SK-N-SH treated with all-trans-retinoic acid at 6 μM for 48 hours (cell line): ENCODE results near the gene VAC14.

ENCODE experiments used
- ATAC-seq: fragments of 200-7000 bp; cut with Tn5 transposase; 3 replicates; pipeline ENCODE4 v1.9.1; 2020; ENCODE audit warnings: mild to moderate bottlenecking, moderate library complexity
- ARNTL ChIP-seq: fragments of 450-650 bp; formaldehyde crosslinking; IDR thresholded peaks from 2 replicates; pipeline ENCODE4 v1.5.0; 2020; ENCODE audit warnings: low read depth, mild to moderate bottlenecking, moderate library complexity, borderline replicate concordance
- BACH2 ChIP-seq: fragments of 250-450 bp; sonication (Bioruptor Pico); IDR thresholded peaks from 2 replicates; pipeline ENCODE4 v1.9.0; 2021; ENCODE audit warnings: mild to moderate bottlenecking, borderline replicate concordance
- CREB5 ChIP-seq: fragments of 250-450 bp; sonication (Bioruptor Pico); IDR thresholded peaks from 2 replicates; pipeline ENCODE4 v1.5.1; 2020; ENCODE audit warnings: low read depth, mild to moderate bottlenecking, moderate library complexity
- CSDC2 ChIP-seq: fragments of 250-450 bp; sonication (Bioruptor Pico); IDR thresholded peaks from 2 replicates; pipeline ENCODE4 v1.5.0; 2020; ENCODE audit warnings: mild to moderate bottlenecking, moderate library complexity
- ESRRG ChIP-seq: fragments of 250-450 bp; sonication (Bioruptor Pico); IDR thresholded peaks from 2 replicates; pipeline ENCODE4 v1.6.1; 2021; ENCODE audit warnings: mild to moderate bottlenecking
- GLIS3 ChIP-seq: fragments of 250-450 bp; sonication (Bioruptor Pico); IDR thresholded peaks from 2 replicates; pipeline ENCODE4 v1.5.0; 2020; ENCODE audit warnings: mild to moderate bottlenecking, moderate library complexity
- POU6F1 ChIP-seq: fragments of 250-450 bp; sonication (Bioruptor Pico); IDR thresholded peaks from 2 replicates; pipeline ENCODE4 v1.8.0; 2021; ENCODE audit warnings: low read depth, mild to moderate bottlenecking, moderate library complexity, borderline replicate concordance
- PPARA ChIP-seq: fragments of 250-450 bp; sonication (Bioruptor Pico); IDR thresholded peaks from 2 replicates; pipeline ENCODE4 v1.5.0; 2020; ENCODE audit warnings: mild to moderate bottlenecking, borderline replicate concordance
- RARB ChIP-seq: fragments of 250-450 bp; sonication (Bioruptor Pico); IDR thresholded peaks from 2 replicates; pipeline ENCODE4 v1.8.0; 2021; ENCODE audit warnings: mild to moderate bottlenecking, moderate library complexity
- SNAI2 ChIP-seq: fragments of 250-450 bp; sonication (Bioruptor Pico); IDR thresholded peaks from 2 replicates; pipeline ENCODE4 v1.5.0; 2020; ENCODE audit warnings: mild to moderate bottlenecking, moderate library complexity
- TCF4 ChIP-seq: fragments of 250-450 bp; sonication (Bioruptor Pico); IDR thresholded peaks from 2 replicates; pipeline ENCODE4 v1.8.0; 2021; ENCODE audit warnings: mild to moderate bottlenecking, moderate library complexity, borderline replicate concordance
- TOX ChIP-seq: fragments of 250-450 bp; sonication (Bioruptor Pico); IDR thresholded peaks from 2 replicates; pipeline ENCODE4 v1.8.0; 2021; ENCODE audit warnings: mild to moderate bottlenecking, moderate library complexity, borderline replicate concordance
- ZC3H10 ChIP-seq: fragments of 250-450 bp; sonication (Bioruptor Pico); IDR thresholded peaks from 2 replicates; pipeline ENCODE4 v1.5.1; 2021; ENCODE audit warnings: mild to moderate bottlenecking, moderate library complexity
- ZFP3 ChIP-seq: fragments of 250-450 bp; sonication (Bioruptor Pico); IDR thresholded peaks from 2 replicates; pipeline ENCODE4 v1.5.0; 2020; ENCODE audit warnings: mild to moderate bottlenecking, moderate library complexity
- ZFP30 ChIP-seq: fragments of 450-650 bp; formaldehyde crosslinking; IDR thresholded peaks from 2 replicates; pipeline ENCODE4 v1.5.0; 2022; ENCODE audit warnings: mild to moderate bottlenecking, moderate library complexity
- ZNF565 ChIP-seq: fragments of 450-650 bp; formaldehyde crosslinking; conservative IDR thresholded peaks from 2 replicates; pipeline ENCODE4 v1.5.0; 2020; ENCODE audit warnings: low read depth, mild to moderate bottlenecking, moderate library complexity
- ZNF70 ChIP-seq: fragments of 450-650 bp; formaldehyde crosslinking; IDR thresholded peaks from 2 replicates; pipeline ENCODE4 v1.5.0; 2020; ENCODE audit warnings: mild to moderate bottlenecking, moderate library complexity
- ZNF8 ChIP-seq: fragments of 450-650 bp; formaldehyde crosslinking; IDR thresholded peaks from 2 replicates; pipeline ENCODE4 v1.5.0; 2020; ENCODE audit warnings: mild to moderate bottlenecking, moderate library complexity
- TF ChIP-seq, protein P1 (sequence below): fragments of 250-450 bp; sonication (Bioruptor Pico); IDR thresholded peaks from 2 replicates; pipeline ENCODE4 v1.5.1; 2021; ENCODE audit warnings: mild to moderate bottlenecking, moderate library complexity
- TF ChIP-seq, protein P2 (sequence below): fragments of 250-450 bp; sonication (Bioruptor Pico); IDR thresholded peaks from 2 replicates; pipeline ENCODE4 v1.8.0; 2020; ENCODE audit warnings: mild to moderate bottlenecking, moderate library complexity, borderline replicate concordance

The VAC14 gene

GRCh38 chr16:70656712-70657263 is 144.2 kb downstream of the VAC14 start (continued):
- TF ChIP-seq ZNF565 (CRISPR knock-in tag) (no peak), RARB (CRISPR knock-in tag) (no peak), ZNF70 (CRISPR knock-in tag) (no peak), ZNF8 (CRISPR knock-in tag) (no peak), GLIS3 (CRISPR knock-in tag) (no peak), CSDC2 (CRISPR knock-in tag) (no peak), ZC3H10 (CRISPR knock-in tag) (no peak), TCF4 (CRISPR knock-in tag) (no peak), ZFP3 (CRISPR knock-in tag) (no peak), SNAI2 (CRISPR knock-in tag) (no peak)

- ATAC-seq: no peak
- no peak for TF ChIP-seq CSDC2 (CRISPR knock-in tag)
- TF ChIP-seq RARB (CRISPR knock-in tag): no peak
- TF ChIP-seq CREB5 (CRISPR knock-in tag): no peak
- no peak for TF ChIP-seq ZC3H10 (CRISPR knock-in tag)
- no peak for TF ChIP-seq ARNTL
- TF ChIP-seq SNAI2 (CRISPR knock-in tag): no peak
- TF ChIP-seq ZFP30: no peak
- no peak for TF ChIP-seq ZNF70 (CRISPR knock-in tag)
- no peak for TF ChIP-seq POU6F1 (CRISPR knock-in tag)
- TF ChIP-seq, protein P1, sequence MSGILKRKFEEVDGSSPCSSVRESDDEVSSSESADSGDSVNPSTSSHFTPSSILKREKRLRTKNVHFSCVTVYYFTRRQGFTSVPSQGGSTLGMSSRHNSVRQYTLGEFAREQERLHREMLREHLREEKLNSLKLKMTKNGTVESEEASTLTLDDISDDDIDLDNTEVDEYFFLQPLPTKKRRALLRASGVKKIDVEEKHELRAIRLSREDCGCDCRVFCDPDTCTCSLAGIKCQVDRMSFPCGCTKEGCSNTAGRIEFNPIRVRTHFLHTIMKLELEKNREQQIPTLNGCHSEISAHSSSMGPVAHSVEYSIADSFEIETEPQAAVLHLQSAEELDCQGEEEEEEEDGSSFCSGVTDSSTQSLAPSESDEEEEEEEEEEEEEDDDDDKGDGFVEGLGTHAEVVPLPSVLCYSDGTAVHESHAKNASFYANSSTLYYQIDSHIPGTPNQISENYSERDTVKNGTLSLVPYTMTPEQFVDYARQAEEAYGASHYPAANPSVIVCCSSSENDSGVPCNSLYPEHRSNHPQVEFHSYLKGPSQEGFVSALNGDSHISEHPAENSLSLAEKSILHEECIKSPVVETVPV (CRISPR knock-in tag): no peak
- TF ChIP-seq ZNF8 (CRISPR knock-in tag): no peak
- no peak for TF ChIP-seq TCF4 (CRISPR knock-in tag)
These were observed 144.8 kb downstream of the VAC14 start for GRCh38 chr16:70656065-70656711.

GRCh38 chr16:70653809-70654771 is 146.9 kb downstream of the VAC14 start:
- ATAC-seq: peak; percentile 87
- TF ChIP-seq POU6F1 (CRISPR knock-in tag): no peak
- no peak for TF ChIP-seq ZFP30
- TF ChIP-seq, protein P1 (CRISPR knock-in tag): no peak
- no peak for TF ChIP-seq CSDC2 (CRISPR knock-in tag)
- no peak for TF ChIP-seq ZFP3 (CRISPR knock-in tag)
- TF ChIP-seq, protein P2, sequence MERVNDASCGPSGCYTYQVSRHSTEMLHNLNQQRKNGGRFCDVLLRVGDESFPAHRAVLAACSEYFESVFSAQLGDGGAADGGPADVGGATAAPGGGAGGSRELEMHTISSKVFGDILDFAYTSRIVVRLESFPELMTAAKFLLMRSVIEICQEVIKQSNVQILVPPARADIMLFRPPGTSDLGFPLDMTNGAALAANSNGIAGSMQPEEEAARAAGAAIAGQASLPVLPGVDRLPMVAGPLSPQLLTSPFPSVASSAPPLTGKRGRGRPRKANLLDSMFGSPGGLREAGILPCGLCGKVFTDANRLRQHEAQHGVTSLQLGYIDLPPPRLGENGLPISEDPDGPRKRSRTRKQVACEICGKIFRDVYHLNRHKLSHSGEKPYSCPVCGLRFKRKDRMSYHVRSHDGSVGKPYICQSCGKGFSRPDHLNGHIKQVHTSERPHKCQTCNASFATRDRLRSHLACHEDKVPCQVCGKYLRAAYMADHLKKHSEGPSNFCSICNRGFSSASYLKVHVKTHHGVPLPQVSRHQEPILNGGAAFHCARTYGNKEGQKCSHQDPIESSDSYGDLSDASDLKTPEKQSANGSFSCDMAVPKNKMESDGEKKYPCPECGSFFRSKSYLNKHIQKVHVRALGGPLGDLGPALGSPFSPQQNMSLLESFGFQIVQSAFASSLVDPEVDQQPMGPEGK (CRISPR knock-in tag): no peak
- TF ChIP-seq ESRRG (CRISPR knock-in tag): no peak
- no peak for TF ChIP-seq GLIS3 (CRISPR knock-in tag)
- TF ChIP-seq ZC3H10 (CRISPR knock-in tag): no peak
- TF ChIP-seq TCF4 (CRISPR knock-in tag): no peak; the same call in 1 of the 2 replicates
- TF ChIP-seq ZNF8 (CRISPR knock-in tag): no peak
- TF ChIP-seq SNAI2 (CRISPR knock-in tag): no peak
- no peak for TF ChIP-seq PPARA
- no peak for TF ChIP-seq ARNTL
- no peak for TF ChIP-seq TOX (CRISPR knock-in tag)
- no peak for TF ChIP-seq ZNF70 (CRISPR knock-in tag)
- TF ChIP-seq BACH2 (CRISPR knock-in tag): no peak
